K562 (cell line): Measurements from ENCODE around the gene CREB3L1. TPM values are rescaled to one million over a fixed set of nuclear protein-coding genes. Genes with fewer than 3 reads are reported as not detected.

Source experiments
- ATF7 ChIP-seq: fragments of 450-650 bp; IDR thresholded peaks from 2 replicates; pipeline ENCODE4 v1.7.1; 2014; ENCODE audit warnings: mild to moderate bottlenecking, moderate library complexity
- CLOCK ChIP-seq: fragments of 250-450 bp; sonication (Bioruptor Pico); IDR thresholded peaks from 2 replicates; pipeline ENCODE4 v1.4.0; 2020; ENCODE audit warnings: mild to moderate bottlenecking, moderate library complexity, borderline replicate concordance
- MCM7 ChIP-seq, 2 experiments: fragments of 450-650 bp; IDR thresholded peaks; 2 replicates each; pipeline ENCODE4 v1.6.1; 2016 to 2018
- PHB ChIP-seq: fragments of 250-450 bp; sonication (Bioruptor Pico); IDR thresholded peaks from 2 replicates; pipeline ENCODE4 v1.5.0; 2021
- POLR2B ChIP-seq: fragments of 450-650 bp; IDR thresholded peaks from 2 replicates; pipeline ENCODE4 v1.6.1; 2018; ENCODE audit warnings: low read depth; ENCODE audit not compliant: partially characterized antibody
- SMAD2 ChIP-seq: fragments of 150-350 bp; IDR thresholded peaks from 2 replicates; pipeline ENCODE4 v1.6.1; 2014; ENCODE audit warnings: low read depth, mild to moderate bottlenecking, low read length
- SMAD4 ChIP-seq: fragments of 250-450 bp; sonication (Bioruptor Pico); conservative IDR thresholded peaks from 2 replicates; pipeline ENCODE4 v1.8.0; 2021; ENCODE audit warnings: inconsistent platforms, mild to moderate bottlenecking, moderate library complexity
- SMARCE1 ChIP-seq: fragments of 450-650 bp; IDR thresholded peaks from 2 replicates; pipeline ENCODE4 v1.7.1; 2016; ENCODE audit warnings: mild to moderate bottlenecking
- USF1 ChIP-seq: sonication (generic); formaldehyde crosslinking; IDR thresholded peaks from 2 replicates; pipeline ENCODE4 v1.9.0; 2022; ENCODE audit warnings: mild to moderate bottlenecking, missing genetic modification reagents
- ZNF124 ChIP-seq: sonication (generic); formaldehyde crosslinking; IDR thresholded peaks from 2 replicates; pipeline ENCODE4 v1.8.1; 2022; ENCODE audit warnings: missing genetic modification reagents
- ZNF175 ChIP-seq: fragments of 200-800 bp; sonication (Bioruptor generic); IDR thresholded peaks from 2 replicates; pipeline ENCODE4 v1.6.1; 2016; ENCODE audit warnings: low read depth, mild to moderate bottlenecking, missing genetic modification characterization, missing compliant biosample characterization
- ZNF395 ChIP-seq: fragments of 200-800 bp; sonication (Bioruptor generic); IDR thresholded peaks from 2 replicates; pipeline ENCODE4 v1.6.1; 2017; ENCODE audit warnings: missing genetic modification characterization, missing compliant biosample characterization
- polyA plus RNA-seq, 8 experiments: library from polyadenylated mRNA; depleted of rRNA in 4 of 8; stranded (reverse) in 5 of 8; unstranded in 3 of 8; fragments of >200 nt; fragmentation: Nextera tagmentation in 2 of 8; fragmentation: Illumina TruSeq in 1 of 8; extraction: Ambion mirVana in 2 of 8; extraction: Trizol in 1 of 8; gene quantifications; 2 replicates each; pipeline versions ENCODE4 v1.2.1 to v1.2.3, GENCODE V29; 2011 to 2014; ENCODE audit warnings: inconsistent platforms in 1 of 8, missing spikeins in 1 of 8
- total RNA-seq, 7 experiments: library from RNA; depleted of rRNA in 6 of 7; stranded (reverse); fragments of >200 nt in 6 of 7; fragmentation: Illumina TruSeq in 2 of 7; extraction: Trizol in 2 of 7; gene quantifications; 2 replicates each; pipeline versions ENCODE4 v1.2.1 to v1.2.3, GENCODE V29; 2011 to 2021; ENCODE audit warnings: low replicate concordance in 1 of 7
- TF ChIP-seq, protein P1 (sequence below): sonication (generic); IDR thresholded peaks from 2 replicates; pipeline ENCODE4 v1.6.1; 2016

Gene CREB3L1
- total and polyA plus RNA-seq, 9 of the 15 experiments (the other 6 are each of a cell fraction or from before 2014, with no cell fraction given) = 1.2 to 27.6 (median 3.7) TPM

- TF ChIP-seq PHB (no peak), ZNF175 (CRISPR knock-in tag) (no peak), MCM7 (IDR thresholded peaks at IDR 0.05) (no peak), SMAD2 (no peak), POLR2B (peak; percentile 28), ATF7 (peak; percentile 25; the same call in 1 of the 2 replicates), SMAD4 (CRISPR knock-in tag) (peak; percentile 78), ZNF124 (CRISPR knock-in tag) (no peak), USF1 (CRISPR knock-in tag) (no peak), CLOCK (CRISPR knock-in tag) (no peak), SMARCE1 (0 out of 2 replicates have a peak, but pooled peaks have one; percentile 12), ZNF395 (CRISPR knock-in tag) (peak; percentile 76; the same call in 1 of the 2 replicates)
- TF ChIP-seq, protein P1, sequence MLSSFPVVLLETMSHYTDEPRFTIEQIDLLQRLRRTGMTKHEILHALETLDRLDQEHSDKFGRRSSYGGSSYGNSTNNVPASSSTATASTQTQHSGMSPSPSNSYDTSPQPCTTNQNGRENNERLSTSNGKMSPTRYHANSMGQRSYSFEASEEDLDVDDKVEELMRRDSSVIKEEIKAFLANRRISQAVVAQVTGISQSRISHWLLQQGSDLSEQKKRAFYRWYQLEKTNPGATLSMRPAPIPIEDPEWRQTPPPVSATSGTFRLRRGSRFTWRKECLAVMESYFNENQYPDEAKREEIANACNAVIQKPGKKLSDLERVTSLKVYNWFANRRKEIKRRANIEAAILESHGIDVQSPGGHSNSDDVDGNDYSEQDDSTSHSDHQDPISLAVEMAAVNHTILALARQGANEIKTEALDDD = peak; percentile 56; the same call in 1 of the 2 replicates
These were observed 84.1 kb downstream of the CREB3L1 start (continued) for GRCh38 chr11:46361283-46362155.
